HCT116 (cell line): Measurements from ENCODE around the gene MAST4. TPM values are rescaled to one million over a fixed set of nuclear protein-coding genes. Genes with fewer than 3 reads are reported as not detected.

Experiments used
- ATAC-seq: fragments of 200-7000 bp; cut with Tn5 transposase; 2 replicates; pipeline ENCODE4 v1.9.1; 2020; ENCODE audit warnings: mild to moderate bottlenecking, moderate library complexity
- BruUV-seq: library from RNA; stranded (reverse); fragments of 400-500 nt; replicated peaks from 2 replicates; lab custom pipeline; 2021; lab: Mats Ljungman, UMichigan
- CTCF ChIA-PET: fragments of 300-600 bp; sonication (Branson Sonifier 250); formaldehyde crosslinking; loops from one replicate; lab custom pipeline; 2021; ENCODE audit warnings: antibody characterized with exemption; lab: Charles Lee
- POLR2A ChIA-PET: fragments of 300-600, 350-600 bp; sonication (Branson Sonifier 250); formaldehyde crosslinking; loops from one replicate; lab custom pipeline; 2021; ENCODE audit warnings: antibody characterized with exemption; lab: Charles Lee
- RAD21 ChIA-PET, 2 experiments: fragments of 300-600 bp; sonication (Branson Sonifier 250); formaldehyde crosslinking; loops; one replicate each; lab custom pipeline; 2023; ENCODE audit warnings: low total read pairs in 2 of 2; ENCODE audit not compliant: uncharacterized antibody in 2 of 2, unreplicated experiment in 2 of 2, low non-redundant PET in 1 of 2; lab: Charles Lee
- DNase-seq: peaks from one replicate; pipeline ENCODE4 v3.0.0-alpha.2; 2010; ENCODE audit warnings: low read depth, low spot score
- H2AFZ ChIP-seq: fragments of 200-600 bp; shearing (Covaris generic), sonication (generic); 2 replicates; pipeline ENCODE4 v1.6.1; 2017; ENCODE audit warnings: low read depth, mixed run types, mixed read lengths, antibody characterized with exemption, low read length; ENCODE audit not compliant: poor library complexity, severe bottlenecking
- H3K27ac ChIP-seq: 2 replicates; pipeline ENCODE4 v1.5.1; 2012; ENCODE audit warnings: low read depth, low read length
- H3K27me3 ChIP-seq: fragments of 200-600 bp; sonication (generic); 2 replicates; pipeline ENCODE4 v1.6.1; 2016; ENCODE audit warnings: mixed run types, low read length, mixed read lengths; ENCODE audit not compliant: insufficient read depth
- H3K36me3 ChIP-seq, 2 experiments: fragments of 200-500 bp in 1 of 2; fragments of 200-600 bp in 1 of 2; sonication (Bioruptor generic) in 1 of 2; sonication (generic) in 1 of 2; 2 replicates each; pipeline versions ENCODE4 v1.5.1 to v1.6.1; 2014 to 2016; ENCODE audit warnings: low read length in 2 of 2, inconsistent platforms in 1 of 2, mixed read lengths in 1 of 2, mixed run types in 1 of 2; ENCODE audit not compliant: insufficient read depth in 2 of 2, control insufficient read depth in 1 of 2
- H3K4me1 ChIP-seq, 2 experiments: fragments of 200-600 bp in 1 of 2; sonication (generic) in 1 of 2; 2 replicates each; pipeline versions ENCODE4 v1.5.1 to v1.6.1; 2012 to 2017; ENCODE audit warnings: low read length in 2 of 2, inconsistent platforms in 1 of 2, mild to moderate bottlenecking in 1 of 2, mixed read lengths in 1 of 2, mixed run types in 1 of 2, moderate library complexity in 1 of 2; ENCODE audit not compliant: insufficient read depth in 2 of 2, control insufficient read depth in 1 of 2
- H3K4me2 ChIP-seq: fragments of 200-600 bp; sonication (generic); 2 replicates; pipeline ENCODE4 v1.6.1; 2017; ENCODE audit warnings: mixed run types, low read length, mixed read lengths
- H3K4me3 ChIP-seq, 2 experiments: fragments of 200-600 bp in 1 of 2; sonication (generic) in 1 of 2; replicated peaks in 1 of 2; 2 replicates each; pipeline ENCODE4 v1.5.1; 2011 to 2016; ENCODE audit warnings: low read length in 2 of 2, control low read depth in 1 of 2, low read depth in 1 of 2, mild to moderate bottlenecking in 1 of 2, mixed read lengths in 1 of 2, mixed run types in 1 of 2
- H3K79me2 ChIP-seq: fragments of 200-600 bp; sonication (generic); 2 replicates; pipeline ENCODE4 v1.6.1; 2017; ENCODE audit warnings: mild to moderate bottlenecking, mixed run types, low read length, moderate library complexity, mixed read lengths; ENCODE audit not compliant: insufficient read depth
- H3K9ac ChIP-seq: fragments of 200-600 bp; sonication (generic); 2 replicates; pipeline ENCODE4 v1.6.1; 2016; ENCODE audit warnings: low read length, mixed read lengths
- H3K9me2 ChIP-seq: fragments of 200-600 bp; sonication (generic), shearing (Covaris generic); 2 replicates; pipeline ENCODE4 v1.6.1; 2017; ENCODE audit warnings: mixed run types, mild to moderate bottlenecking, moderate library complexity; ENCODE audit not compliant: insufficient read depth
- H3K9me3 ChIP-seq, 2 experiments: fragments of 200-500 bp in 1 of 2; fragments of 200-600 bp in 1 of 2; sonication (Bioruptor generic) in 1 of 2; sonication (generic) in 1 of 2; 2 replicates each; pipeline ENCODE4 v1.6.1; 2014 to 2017; ENCODE audit warnings: low read length in 2 of 2, mixed read lengths in 2 of 2, inconsistent platforms in 1 of 2, low read depth in 1 of 2, mild to moderate bottlenecking in 1 of 2, mixed run types in 1 of 2, moderate library complexity in 1 of 2; ENCODE audit not compliant: control insufficient read depth in 1 of 2, insufficient read depth in 1 of 2
- H4K20me1 ChIP-seq: fragments of 200-600 bp; sonication (generic), shearing (Covaris generic); 2 replicates; pipeline ENCODE4 v1.6.1; 2017; ENCODE audit warnings: mixed run types, mild to moderate bottlenecking, moderate library complexity; ENCODE audit not compliant: insufficient read depth
- CBX3 ChIP-seq: IDR thresholded peaks from 2 replicates; pipeline ENCODE4 v1.6.1; 2012; ENCODE audit warnings: low read depth
- CEBPB ChIP-seq: IDR thresholded peaks from 2 replicates; pipeline ENCODE4 v1.6.1; 2012; ENCODE audit warnings: low read depth
- CTCF ChIP-seq, 3 experiments: fragments of 200-600 bp in 1 of 3; sonication (generic) in 1 of 3; IDR thresholded peaks in 2 of 3; conservative IDR thresholded peaks in 1 of 3; 2 replicates each; pipeline ENCODE4 v1.5.1; 2012 to 2017; ENCODE audit warnings: low read depth in 2 of 3, low read length in 2 of 3, antibody characterized with exemption in 1 of 3, borderline replicate concordance in 1 of 3, control low read depth in 1 of 3, mild to moderate bottlenecking in 1 of 3, mixed read lengths in 1 of 3, mixed run types in 1 of 3, moderate library complexity in 1 of 3; ENCODE audit not compliant: insufficient read depth in 1 of 3
- ELF1 ChIP-seq: IDR thresholded peaks from 2 replicates; pipeline ENCODE4 v1.6.1; 2012; ENCODE audit warnings: low read depth, borderline replicate concordance
- EZH2 ChIP-seq: fragments of 200-600 bp; sonication (generic); IDR thresholded peaks from 2 replicates; pipeline ENCODE4 v1.6.1; 2017; ENCODE audit warnings: antibody characterized with exemption, mixed run types
- EZH2phosphoT487 ChIP-seq: fragments of 200-600 bp; IDR thresholded peaks from 2 replicates; pipeline ENCODE4 v1.6.1; 2018; ENCODE audit warnings: antibody characterized with exemption, borderline replicate concordance
- REST ChIP-seq: IDR thresholded peaks from 2 replicates; pipeline ENCODE4 v1.6.1; 2012; ENCODE audit warnings: low read depth
- SIN3A ChIP-seq: IDR thresholded peaks from 2 replicates; pipeline ENCODE4 v1.6.1; 2012; ENCODE audit warnings: low read depth
- SP1 ChIP-seq: IDR thresholded peaks from 2 replicates; pipeline ENCODE4 v1.6.1; 2012; ENCODE audit warnings: low read depth
- YY1 ChIP-seq: IDR thresholded peaks from 2 replicates; pipeline ENCODE4 v1.6.1; 2011; ENCODE audit warnings: low read length, low read depth, moderate library complexity, mild to moderate bottlenecking; ENCODE audit not compliant: insufficient replicate concordance; ENCODE audit errors: extremely low read depth
- intact Hi-C: fragments of 100-400 bp; cut with micrococcal nuclease; formaldehyde crosslinking; loops from 2 replicates; pipeline ENCODE4 v1.10.0; 2022
- total RNA-seq: library from RNA; stranded (reverse); gene quantifications from one replicate; pipeline ENCODE4 v1.2.1, GENCODE V29; 2021; ENCODE audit not compliant: unreplicated experiment
- TF ChIP-seq, protein P1 (sequence below): IDR thresholded peaks from 2 replicates; pipeline ENCODE4 v1.6.1; 2011; ENCODE audit warnings: mild to moderate bottlenecking, low read length, moderate library complexity; ENCODE audit not compliant: insufficient replicate concordance; ENCODE audit errors: extremely low read depth

The MAST4 gene
- total RNA-seq, 1 experiment from 2014 or later, result 1.1 TPM

GRCh38 chr5:66956439-66956838 is 360.2 kb downstream of the MAST4 start:
- intact Hi-C loops, result no loop called here
- H3K4me3 ChIP-seq, result no peak overlapping the region
- TF ChIP-seq CTCF (IDR thresholded peaks at IDR 0.05 in 2 of 3, conservative IDR thresholded peaks at IDR 0.05 in 1 of 3; ENCODE audit: borderline replicate concordance in 1 of 3, insufficient read depth in 1 of 3, low read depth in 2 of 3, low read length in 2 of 3) (no peak), EZH2phosphoT487 (no peak)
- DNase-seq (no peak), ATAC-seq (no peak)
- H2AFZ ChIP-seq, result no peak overlapping the region
- ChIA-PET RAD21 (no interaction called here), POLR2A (no interaction called here), CTCF (no interaction called here)
- no peaks in the 10 kb centered on the region for H3K9me2 ChIP-seq
- no peak overlapping the region for H3K9ac ChIP-seq
- no peaks in the 10 kb centered on the region for H3K9me3 ChIP-seq
- H3K4me1 ChIP-seq, result no peaks in the 10 kb centered on the region
- no peaks in the 10 kb centered on the region for H3K36me3 ChIP-seq
- H4K20me1 ChIP-seq, result no peaks in the 10 kb centered on the region
- no peaks in the 10 kb centered on the region for H3K79me2 ChIP-seq
- BruUV-seq, result no TSS peak
- H3K4me2 ChIP-seq, result no peak overlapping the region
- no peak overlapping the region for H3K27ac ChIP-seq
- H3K27me3 ChIP-seq, result peaks cover 60% of the 10 kb centered on the region

DNA sequence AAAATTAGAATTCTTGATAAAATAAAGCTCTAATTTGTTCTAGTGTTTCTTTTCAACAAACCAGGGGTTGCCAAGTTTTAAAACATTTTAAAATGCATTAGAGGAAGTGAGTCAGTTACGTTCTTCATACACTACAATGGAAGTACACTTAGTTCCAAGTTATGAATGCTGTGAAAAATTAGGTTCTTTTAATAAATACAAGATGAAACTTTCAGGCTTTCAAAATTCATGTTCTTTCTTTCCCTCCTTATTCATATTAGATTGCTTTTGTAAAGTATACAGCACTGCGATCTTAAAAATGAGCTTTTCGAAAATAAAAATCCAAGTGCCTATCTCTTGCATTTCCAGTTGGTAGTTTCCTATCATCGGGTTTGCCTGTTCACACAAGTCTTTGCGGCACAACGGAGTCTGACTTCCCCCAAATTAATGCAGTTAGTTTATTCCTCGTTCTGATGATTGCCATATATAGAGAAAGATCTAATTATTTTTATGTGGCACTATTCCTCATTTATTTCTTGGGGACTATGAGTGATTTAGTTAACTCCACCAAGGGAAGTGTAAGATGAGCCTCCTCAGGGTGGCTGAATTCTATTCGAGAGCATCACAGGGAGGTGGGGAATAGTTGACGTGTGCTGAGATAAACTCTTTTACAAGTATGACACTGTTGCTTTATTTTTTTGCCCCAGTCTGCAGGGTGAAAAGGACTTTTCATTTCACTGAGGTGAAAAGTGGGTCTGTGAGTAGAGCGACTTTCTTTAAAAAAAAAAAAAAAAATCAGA is 362.2 kb downstream of the MAST4 start:
- no peak overlapping the region for H3K4me3 ChIP-seq
- no peaks in the 10 kb centered on the region for H3K4me1 ChIP-seq
- peaks cover 48% of the 10 kb centered on the region for H3K27me3 ChIP-seq
- H3K79me2 ChIP-seq, result no peaks in the 10 kb centered on the region
- DNase-seq (no peak), ATAC-seq (no peak)
- no peak overlapping the region for H3K27ac ChIP-seq
- no peak overlapping the region for H3K9ac ChIP-seq
- no peaks in the 10 kb centered on the region for H3K9me2 ChIP-seq
- H3K9me3 ChIP-seq, result no peaks in the 10 kb centered on the region
- no TSS peak for BruUV-seq
- H2AFZ ChIP-seq, result no peak overlapping the region
- no peak overlapping the region for H3K4me2 ChIP-seq
- RAD21 ChIA-PET, result no interaction called here
- H3K36me3 ChIP-seq, result no peaks in the 10 kb centered on the region
- CTCF ChIA-PET, result no interaction called here
- H4K20me1 ChIP-seq, result no peaks in the 10 kb centered on the region
- POLR2A ChIA-PET, result no interaction called here
- intact Hi-C loops, result no loop called here
- TF ChIP-seq REST (no peak), ELF1 (no peak), CEBPB (no peak), SIN3A (no peak), CBX3 (no peak), SP1 (no peak), YY1 (no peak), EZH2 (no peak)
- TF ChIP-seq, protein P1, sequence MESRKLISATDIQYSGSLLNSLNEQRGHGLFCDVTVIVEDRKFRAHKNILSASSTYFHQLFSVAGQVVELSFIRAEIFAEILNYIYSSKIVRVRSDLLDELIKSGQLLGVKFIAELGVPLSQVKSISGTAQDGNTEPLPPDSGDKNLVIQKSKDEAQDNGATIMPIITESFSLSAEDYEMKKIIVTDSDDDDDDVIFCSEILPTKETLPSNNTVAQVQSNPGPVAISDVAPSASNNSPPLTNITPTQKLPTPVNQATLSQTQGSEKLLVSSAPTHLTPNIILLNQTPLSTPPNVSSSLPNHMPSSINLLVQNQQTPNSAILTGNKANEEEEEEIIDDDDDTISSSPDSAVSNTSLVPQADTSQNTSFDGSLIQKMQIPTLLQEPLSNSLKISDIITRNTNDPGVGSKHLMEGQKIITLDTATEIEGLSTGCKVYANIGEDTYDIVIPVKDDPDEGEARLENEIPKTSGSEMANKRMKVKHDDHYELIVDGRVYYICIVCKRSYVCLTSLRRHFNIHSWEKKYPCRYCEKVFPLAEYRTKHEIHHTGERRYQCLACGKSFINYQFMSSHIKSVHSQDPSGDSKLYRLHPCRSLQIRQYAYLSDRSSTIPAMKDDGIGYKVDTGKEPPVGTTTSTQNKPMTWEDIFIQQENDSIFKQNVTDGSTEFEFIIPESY, result no peak
